Endothelial cell (in vitro differentiated cells): ENCODE results near the gene TPRG1L. TPM values are rescaled to one million over a fixed set of nuclear protein-coding genes. Genes with fewer than 3 reads are reported as not detected.

ENCODE experiments used
- DNase-seq: peaks from one replicate; pipeline ENCODE4 v3.0.0; 2021; ENCODE audit warnings: low spot score
- H3K27ac Mint-ChIP-seq: one replicate; pipeline ENCODE4 v1.8.0; 2021; ENCODE audit warnings: mixed read lengths, inconsistent platforms; ENCODE audit not compliant: unreplicated experiment
- H3K27me3 Mint-ChIP-seq: one replicate; pipeline ENCODE4 v1.8.0; 2021; ENCODE audit warnings: mild to moderate bottlenecking, moderate library complexity, mixed read lengths, inconsistent platforms; ENCODE audit not compliant: unreplicated experiment
- H3K36me3 Mint-ChIP-seq: one replicate; pipeline ENCODE4 v1.8.0; 2021; ENCODE audit warnings: mild to moderate bottlenecking, low read depth, mixed read lengths, inconsistent platforms; ENCODE audit not compliant: unreplicated experiment
- H3K4me1 Mint-ChIP-seq: one replicate; pipeline ENCODE4 v1.8.0; 2021; ENCODE audit warnings: mild to moderate bottlenecking, mixed read lengths, inconsistent platforms; ENCODE audit not compliant: unreplicated experiment
- H3K4me3 Mint-ChIP-seq: one replicate; pipeline ENCODE4 v1.8.0; 2021; ENCODE audit warnings: mild to moderate bottlenecking, mixed read lengths, inconsistent platforms; ENCODE audit not compliant: unreplicated experiment
- H3K9me3 Mint-ChIP-seq: one replicate; pipeline ENCODE4 v1.8.0; 2021; ENCODE audit warnings: mixed read lengths, inconsistent platforms; ENCODE audit not compliant: unreplicated experiment
- total RNA-seq: library from RNA; stranded (reverse); fragmentation: NEBNext Ultra II Directional; extraction: Animal tissue kit (Norgen Biotek cat#: 25700); gene quantifications from one replicate; pipeline ENCODE4 v1.2.1, GENCODE V29; 2021; ENCODE audit not compliant: unreplicated experiment
- TF ChIP-seq, protein P1 (sequence below): fragments of 200-600 bp; sonication (generic); IDR thresholded peaks from one replicate; pipeline ENCODE4 v1.5.0; 2021; ENCODE audit warnings: antibody characterized with exemption; ENCODE audit not compliant: unreplicated experiment

Gene TPRG1L
- total RNA-seq, 1 donor from 2014 or later: 35.2 TPM

- peaks cover 26% of the 10 kb centered on the region for H3K4me1 Mint-ChIP-seq
- peaks cover 4% of the 10 kb centered on the region for H3K36me3 Mint-ChIP-seq
- H3K9me3 Mint-ChIP-seq: no peaks in the 10 kb centered on the region
- peaks cover 26% of the 10 kb centered on the region for H3K27me3 Mint-ChIP-seq
- H3K4me3 Mint-ChIP-seq: no peak overlapping the region
- DNase-seq: no peak
- H3K27ac Mint-ChIP-seq: no peak overlapping the region
- TF ChIP-seq, protein P1, sequence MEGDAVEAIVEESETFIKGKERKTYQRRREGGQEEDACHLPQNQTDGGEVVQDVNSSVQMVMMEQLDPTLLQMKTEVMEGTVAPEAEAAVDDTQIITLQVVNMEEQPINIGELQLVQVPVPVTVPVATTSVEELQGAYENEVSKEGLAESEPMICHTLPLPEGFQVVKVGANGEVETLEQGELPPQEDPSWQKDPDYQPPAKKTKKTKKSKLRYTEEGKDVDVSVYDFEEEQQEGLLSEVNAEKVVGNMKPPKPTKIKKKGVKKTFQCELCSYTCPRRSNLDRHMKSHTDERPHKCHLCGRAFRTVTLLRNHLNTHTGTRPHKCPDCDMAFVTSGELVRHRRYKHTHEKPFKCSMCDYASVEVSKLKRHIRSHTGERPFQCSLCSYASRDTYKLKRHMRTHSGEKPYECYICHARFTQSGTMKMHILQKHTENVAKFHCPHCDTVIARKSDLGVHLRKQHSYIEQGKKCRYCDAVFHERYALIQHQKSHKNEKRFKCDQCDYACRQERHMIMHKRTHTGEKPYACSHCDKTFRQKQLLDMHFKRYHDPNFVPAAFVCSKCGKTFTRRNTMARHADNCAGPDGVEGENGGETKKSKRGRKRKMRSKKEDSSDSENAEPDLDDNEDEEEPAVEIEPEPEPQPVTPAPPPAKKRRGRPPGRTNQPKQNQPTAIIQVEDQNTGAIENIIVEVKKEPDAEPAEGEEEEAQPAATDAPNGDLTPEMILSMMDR: no peak
Observed at GRCh38 chr1:3594706-3595377, 30.0 kb upstream of the TPRG1L start.

GRCh38 chr1:3595949-3596348 lies 28.9 kb upstream of the TPRG1L start:
- Mint-ChIP-seq H3K27me3 (peaks cover 27% of the 10 kb centered on the region), H3K36me3 (peaks cover 4% of the 10 kb centered on the region), H3K4me1 (peaks cover 24% of the 10 kb centered on the region), H3K27ac (peak overlapping the region; percentile 42), H3K9me3 (no peaks in the 10 kb centered on the region), H3K4me3 (peak overlapping the region; percentile 31)
- TF ChIP-seq, protein P1: no peak
- no peak for DNase-seq

DNA sequence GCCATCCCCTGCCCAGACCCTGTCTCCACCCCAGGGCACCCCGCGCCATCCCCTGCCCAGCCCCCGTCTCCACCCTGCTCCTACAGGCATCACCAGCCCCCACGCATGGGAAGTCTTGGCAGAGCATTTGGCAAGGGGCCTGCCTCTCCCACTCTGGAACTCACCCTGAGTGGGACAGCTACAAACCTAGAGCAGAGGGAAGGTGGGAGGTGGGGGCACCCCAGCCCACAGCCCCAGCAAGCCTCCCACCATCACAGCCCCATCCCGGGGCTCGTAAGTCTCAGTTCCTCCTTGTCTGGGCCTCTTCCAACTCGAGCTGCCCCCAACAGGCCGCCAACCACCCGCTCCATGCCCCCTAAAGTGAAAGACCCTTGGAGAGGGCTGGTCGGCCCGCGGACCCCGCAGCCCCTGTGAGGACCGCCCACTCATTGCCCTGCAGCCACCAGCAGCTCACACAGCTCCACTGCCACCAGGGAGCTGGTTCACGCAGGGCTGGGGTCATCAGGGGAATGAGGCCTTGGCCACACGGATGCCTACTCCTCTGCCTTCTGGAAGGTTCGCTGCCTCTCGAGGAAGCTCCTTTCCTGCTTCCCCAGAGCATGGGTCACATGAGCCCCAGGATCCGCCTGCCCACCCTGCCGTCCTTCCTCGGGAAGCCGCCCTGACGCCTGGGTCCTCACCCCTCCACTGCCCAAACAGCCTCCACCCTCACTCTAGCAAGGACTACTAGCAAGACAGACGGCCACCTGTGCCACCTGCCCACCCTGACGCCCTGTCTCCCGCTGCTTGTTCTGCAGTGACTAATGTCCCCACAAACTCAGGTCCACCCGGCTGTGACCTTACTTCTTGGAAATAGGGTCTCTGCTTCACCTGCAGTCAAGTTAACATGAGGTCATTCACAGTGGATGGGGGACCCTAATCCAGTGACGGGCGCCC lies 27.9 kb upstream of the TPRG1L start:
- Mint-ChIP-seq H3K4me3 (peak overlapping the region; percentile 66), H3K36me3 (peaks cover 4% of the 10 kb centered on the region)
- TF ChIP-seq, protein P1: no peak

GRCh38 chr1:3597599-3597964 lies 27.2 kb upstream of the TPRG1L start:
- H3K36me3 Mint-ChIP-seq: peaks cover 4% of the 10 kb centered on the region
- H3K4me3 Mint-ChIP-seq: peak overlapping the region; percentile 66
- H3K9me3 Mint-ChIP-seq: no peaks in the 10 kb centered on the region
- TF ChIP-seq, protein P1: no peak
- peak overlapping the region; percentile 52 for H3K27ac Mint-ChIP-seq
- DNase-seq: no peak
- peaks cover 29% of the 10 kb centered on the region for H3K27me3 Mint-ChIP-seq
- H3K4me1 Mint-ChIP-seq: peaks cover 20% of the 10 kb centered on the region

More for the DNA sequence above, 27.9 kb upstream of the TPRG1L start:
- Mint-ChIP-seq H3K9me3 (no peaks in the 10 kb centered on the region), H3K27ac (peak overlapping the region; percentile 52), H3K27me3 (peaks cover 31% of the 10 kb centered on the region), H3K4me1 (peaks cover 24% of the 10 kb centered on the region)
- no peak for DNase-seq

GRCh38 chr1:3598051-3598491 lies 26.7 kb upstream of the TPRG1L start:
- Mint-ChIP-seq H3K27me3 (peaks cover 28% of the 10 kb centered on the region), H3K4me1 (peaks cover 18% of the 10 kb centered on the region), H3K27ac (no peak overlapping the region), H3K4me3 (no peak overlapping the region), H3K9me3 (no peaks in the 10 kb centered on the region), H3K36me3 (peaks cover 4% of the 10 kb centered on the region)
- TF ChIP-seq, protein P1: no peak
- DNase-seq: no peak
